ENCODE data around the gene AMBRA1. TPM values are rescaled to one million over a fixed set of nuclear protein-coding genes. Genes with fewer than 3 reads are reported as not detected.

Gene AMBRA1
- total RNA-seq, 2 experiments from 2014 or later, result 24.6 to 30.7 TPM

DNA sequence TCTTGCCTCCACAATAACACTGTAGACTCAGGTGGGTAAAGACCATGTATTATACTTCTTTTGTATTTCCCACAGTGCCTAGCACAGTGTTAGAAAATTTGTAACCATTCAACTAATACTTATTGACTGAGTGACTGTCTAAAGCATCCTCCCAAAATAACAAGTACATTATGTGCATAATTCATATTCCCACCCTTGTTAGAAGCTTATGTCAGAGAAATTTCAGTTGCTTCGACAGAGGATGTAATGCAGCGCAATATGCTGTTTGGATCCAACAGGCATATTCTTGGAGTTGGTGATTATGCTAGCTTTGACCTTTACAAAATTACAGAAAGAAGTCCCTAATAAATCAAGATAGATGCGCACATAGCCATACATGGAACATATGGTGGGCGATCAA lies 53.0 kb downstream of the AMBRA1 start:
- peaks cover 56% of the 10 kb centered on the region for H3K36me3 ChIP-seq (ENCODE audit: insufficient read depth, low read length)
- no peak overlapping the region for H3K4me2 ChIP-seq (ENCODE audit: low read length)
- peaks cover 12% of the 10 kb centered on the region; the same call in 1 of the 2 replicates for H4K20me1 ChIP-seq (ENCODE audit: insufficient read depth, low read length)
- no TSS peak for BruUV-seq (replicated peaks)
- H3K4me3 ChIP-seq (ENCODE audit: low read depth, low read length, poor library complexity, severe bottlenecking), result no peak overlapping the region
- no peak overlapping the region for H2AFZ ChIP-seq (ENCODE audit: low read length)
- POLR2A ChIA-PET, result interaction anchor here (1.1 kb wide), 1 partner anchor 180 kb away, joined by 3 read pairs; no protein-coding TSS in a partner anchor
- TF ChIP-seq EZH2phosphoT487 (IDR thresholded peaks at IDR 0.05; ENCODE audit: borderline replicate concordance, low read depth, low read length), result no peak
- TF ChIP-seq, protein P1, sequence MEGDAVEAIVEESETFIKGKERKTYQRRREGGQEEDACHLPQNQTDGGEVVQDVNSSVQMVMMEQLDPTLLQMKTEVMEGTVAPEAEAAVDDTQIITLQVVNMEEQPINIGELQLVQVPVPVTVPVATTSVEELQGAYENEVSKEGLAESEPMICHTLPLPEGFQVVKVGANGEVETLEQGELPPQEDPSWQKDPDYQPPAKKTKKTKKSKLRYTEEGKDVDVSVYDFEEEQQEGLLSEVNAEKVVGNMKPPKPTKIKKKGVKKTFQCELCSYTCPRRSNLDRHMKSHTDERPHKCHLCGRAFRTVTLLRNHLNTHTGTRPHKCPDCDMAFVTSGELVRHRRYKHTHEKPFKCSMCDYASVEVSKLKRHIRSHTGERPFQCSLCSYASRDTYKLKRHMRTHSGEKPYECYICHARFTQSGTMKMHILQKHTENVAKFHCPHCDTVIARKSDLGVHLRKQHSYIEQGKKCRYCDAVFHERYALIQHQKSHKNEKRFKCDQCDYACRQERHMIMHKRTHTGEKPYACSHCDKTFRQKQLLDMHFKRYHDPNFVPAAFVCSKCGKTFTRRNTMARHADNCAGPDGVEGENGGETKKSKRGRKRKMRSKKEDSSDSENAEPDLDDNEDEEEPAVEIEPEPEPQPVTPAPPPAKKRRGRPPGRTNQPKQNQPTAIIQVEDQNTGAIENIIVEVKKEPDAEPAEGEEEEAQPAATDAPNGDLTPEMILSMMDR (conservative IDR thresholded peaks at IDR 0.05; ENCODE audit: low read length), result no peak
- peaks cover 19% of the 10 kb centered on the region; the same call in 1 of the 2 replicates for H3K79me2 ChIP-seq (ENCODE audit: insufficient read depth, low read depth, low read length)
- CTCF ChIA-PET (ENCODE audit: unreplicated experiment), result no interaction called here
- no peak for DNase-seq (ENCODE audit: low spot score)
- H3K4me1 ChIP-seq (ENCODE audit: insufficient read depth, low read length, poor library complexity, severe bottlenecking), result peaks cover 4% of the 10 kb centered on the region
- H3K9me3 ChIP-seq (ENCODE audit: low read length), result no peaks in the 10 kb centered on the region
- H3K9me2 ChIP-seq (ENCODE audit: insufficient read depth, low read length), result no peaks in the 10 kb centered on the region
- intact Hi-C loops (cut with micrococcal nuclease; ENCODE audit: unreplicated experiment), result no loop called here
- no peak overlapping the region for H3K27ac ChIP-seq (ENCODE audit: low read depth, low read length, poor library complexity, severe bottlenecking)

DNA sequence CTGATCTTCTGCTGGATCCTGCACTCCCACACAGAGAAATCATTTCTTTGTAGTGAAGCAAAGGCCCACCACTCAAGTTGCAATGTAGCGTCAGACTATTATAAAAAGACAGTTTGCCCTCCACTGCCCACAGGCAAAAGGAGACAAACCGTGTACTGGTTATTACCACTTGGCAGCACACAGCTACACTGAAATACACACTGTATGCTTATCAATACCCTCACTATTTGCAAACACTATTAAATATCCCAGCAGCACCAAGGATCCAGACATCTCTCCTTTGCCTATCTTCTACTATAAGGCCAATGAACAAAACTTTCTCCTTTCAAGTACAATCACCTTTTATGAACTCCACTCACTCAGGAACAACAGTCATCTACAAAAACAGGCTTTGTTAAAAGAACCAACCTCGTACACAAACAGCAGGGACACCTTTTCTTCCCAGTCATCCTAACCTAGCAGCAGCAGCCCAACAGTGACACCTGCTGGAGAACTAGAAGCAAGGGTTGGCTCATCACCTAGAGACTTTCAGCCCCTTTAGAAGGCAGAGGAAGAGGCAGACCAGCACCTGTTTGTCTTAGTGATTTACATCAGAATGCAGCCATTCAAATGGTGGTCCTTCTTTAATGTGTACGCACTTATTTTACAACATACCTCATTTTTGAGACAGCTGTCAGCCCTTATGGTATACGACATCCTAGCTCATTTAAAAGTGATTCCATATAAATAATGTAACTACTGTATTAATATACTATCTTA lies 56.1 kb downstream of the AMBRA1 start:
- Histone ChIP-seq H3K27ac (ENCODE audit: low read depth, low read length, poor library complexity, severe bottlenecking) (no peak overlapping the region), H3K9me3 (ENCODE audit: low read length) (no peaks in the 10 kb centered on the region), H3K4me3 (ENCODE audit: low read depth, low read length, poor library complexity, severe bottlenecking) (no peak overlapping the region), H2AFZ (ENCODE audit: low read length) (no peak overlapping the region), H3K4me2 (ENCODE audit: low read length) (no peak overlapping the region), H3K36me3 (ENCODE audit: insufficient read depth, low read length) (peaks cover 27% of the 10 kb centered on the region), H3K9me2 (ENCODE audit: insufficient read depth, low read length) (no peaks in the 10 kb centered on the region), H3K4me1 (ENCODE audit: insufficient read depth, low read length, poor library complexity, severe bottlenecking) (peaks cover 4% of the 10 kb centered on the region), H4K20me1 (ENCODE audit: insufficient read depth, low read length) (peaks cover 12% of the 10 kb centered on the region; the same call in 1 of the 2 replicates), H3K79me2 (ENCODE audit: insufficient read depth, low read depth, low read length) (peaks cover 44% of the 10 kb centered on the region; the same call in 1 of the 2 replicates)
- no TSS peak for BruUV-seq (replicated peaks)
- DNase-seq (ENCODE audit: low spot score), result peak; percentile 80
- POLR2A ChIA-PET, result interaction anchor here (0.6 to 1.2 kb wide), 4 partner anchors 23 to 189 kb away, joined by 3 to 4 read pairs (median 3); no protein-coding TSS in a partner anchor
- TF ChIP-seq EZH2phosphoT487 (IDR thresholded peaks at IDR 0.05; ENCODE audit: borderline replicate concordance, low read depth, low read length), result no peak
- TF ChIP-seq, protein P1 (conservative IDR thresholded peaks at IDR 0.05; ENCODE audit: low read length), result peak; percentile 98
- CTCF ChIA-PET (ENCODE audit: unreplicated experiment), result no interaction called here
- intact Hi-C loops (cut with micrococcal nuclease; ENCODE audit: unreplicated experiment), result loop anchor here (1.0 kb wide), 2 partner anchors 47 to 148 kb away; no protein-coding TSS in a partner anchor

DNA sequence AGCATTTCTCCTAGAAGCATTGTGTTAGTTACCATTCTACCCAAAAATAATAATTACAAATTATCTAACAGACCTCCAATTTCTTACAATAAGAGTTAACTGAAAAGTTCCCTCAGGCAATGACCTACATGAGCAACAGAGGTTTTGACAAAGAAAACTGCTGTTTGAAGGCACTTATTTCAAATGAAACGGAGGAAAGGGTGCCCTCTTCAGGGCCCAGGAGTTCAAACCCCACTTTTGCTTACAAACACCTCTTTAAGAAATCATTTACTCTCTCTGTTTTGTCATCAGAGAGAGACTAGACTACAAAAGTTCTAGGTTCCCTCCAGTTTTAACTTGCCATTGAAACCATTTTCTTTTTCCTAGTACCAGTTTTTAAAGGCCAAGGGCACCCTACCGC lies 56.7 kb downstream of the AMBRA1 start:
- intact Hi-C loops (cut with micrococcal nuclease; ENCODE audit: unreplicated experiment), result loop anchor here (1.0 kb wide), 1 partner anchor 47 kb away; no protein-coding TSS in a partner anchor
- TF ChIP-seq, protein P1 (conservative IDR thresholded peaks at IDR 0.05; ENCODE audit: low read length), result peak; percentile 11; the same call in 1 of the 2 replicates
- no peak for TF ChIP-seq EZH2phosphoT487 (IDR thresholded peaks at IDR 0.05; ENCODE audit: borderline replicate concordance, low read depth, low read length)
- Histone ChIP-seq H2AFZ (ENCODE audit: low read length) (no peak overlapping the region), H3K79me2 (ENCODE audit: insufficient read depth, low read depth, low read length) (peaks cover 46% of the 10 kb centered on the region; the same call in 1 of the 2 replicates), H3K27ac (ENCODE audit: low read depth, low read length, poor library complexity, severe bottlenecking) (no peak overlapping the region), H3K36me3 (ENCODE audit: insufficient read depth, low read length) (peaks cover 21% of the 10 kb centered on the region), H4K20me1 (ENCODE audit: insufficient read depth, low read length) (peaks cover 12% of the 10 kb centered on the region; the same call in 1 of the 2 replicates), H3K4me1 (ENCODE audit: insufficient read depth, low read length, poor library complexity, severe bottlenecking) (peaks cover 4% of the 10 kb centered on the region), H3K9me3 (ENCODE audit: low read length) (no peaks in the 10 kb centered on the region), H3K4me2 (ENCODE audit: low read length) (no peak overlapping the region), H3K4me3 (ENCODE audit: low read depth, low read length, poor library complexity, severe bottlenecking) (no peak overlapping the region), H3K9me2 (ENCODE audit: insufficient read depth, low read length) (no peaks in the 10 kb centered on the region)
- DNase-seq (ENCODE audit: low spot score), result no peak
- BruUV-seq (replicated peaks), result no TSS peak
- POLR2A ChIA-PET, result no interaction called here
- CTCF ChIA-PET (ENCODE audit: unreplicated experiment), result no interaction called here
